ENCODE results near the gene GNPDA1. TPM values are rescaled to one million over a fixed set of nuclear protein-coding genes. Genes with fewer than 3 reads are reported as not detected.

The GNPDA1 gene
- total and polyA plus RNA-seq, 9 of the 15 experiments (the other 6 are each of a cell fraction or from before 2014, with no cell fraction given) = 14.1 to 145 (median 52.2) TPM

DNA sequence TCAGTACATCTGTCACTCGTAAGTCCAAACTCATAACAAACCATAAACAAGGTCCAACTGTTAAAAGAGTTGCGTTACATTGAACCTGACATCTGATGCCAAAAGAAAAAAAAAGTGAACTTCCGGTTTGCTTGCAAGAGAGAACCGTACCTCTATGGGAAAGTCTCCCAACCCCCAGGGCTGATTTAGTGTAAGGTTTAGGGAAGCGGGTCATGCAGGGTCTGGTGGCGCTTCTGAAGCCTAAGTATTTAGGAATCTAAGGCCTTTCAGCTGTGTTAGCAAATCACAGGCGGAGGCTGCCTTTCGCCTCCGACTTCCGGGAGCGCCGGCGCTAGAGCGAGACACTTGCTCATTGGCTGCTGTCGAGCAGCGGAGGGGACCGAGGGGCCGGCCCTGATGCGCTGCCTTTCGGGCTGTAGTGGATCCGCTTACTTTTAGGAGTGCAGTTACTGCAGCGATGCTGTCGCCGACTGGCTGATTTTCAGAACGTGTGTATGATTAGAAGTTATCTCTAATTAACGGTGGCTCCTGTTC, 12.0 kb upstream of the GNPDA1 start (continued):
- TF ChIP-seq, protein P1, sequence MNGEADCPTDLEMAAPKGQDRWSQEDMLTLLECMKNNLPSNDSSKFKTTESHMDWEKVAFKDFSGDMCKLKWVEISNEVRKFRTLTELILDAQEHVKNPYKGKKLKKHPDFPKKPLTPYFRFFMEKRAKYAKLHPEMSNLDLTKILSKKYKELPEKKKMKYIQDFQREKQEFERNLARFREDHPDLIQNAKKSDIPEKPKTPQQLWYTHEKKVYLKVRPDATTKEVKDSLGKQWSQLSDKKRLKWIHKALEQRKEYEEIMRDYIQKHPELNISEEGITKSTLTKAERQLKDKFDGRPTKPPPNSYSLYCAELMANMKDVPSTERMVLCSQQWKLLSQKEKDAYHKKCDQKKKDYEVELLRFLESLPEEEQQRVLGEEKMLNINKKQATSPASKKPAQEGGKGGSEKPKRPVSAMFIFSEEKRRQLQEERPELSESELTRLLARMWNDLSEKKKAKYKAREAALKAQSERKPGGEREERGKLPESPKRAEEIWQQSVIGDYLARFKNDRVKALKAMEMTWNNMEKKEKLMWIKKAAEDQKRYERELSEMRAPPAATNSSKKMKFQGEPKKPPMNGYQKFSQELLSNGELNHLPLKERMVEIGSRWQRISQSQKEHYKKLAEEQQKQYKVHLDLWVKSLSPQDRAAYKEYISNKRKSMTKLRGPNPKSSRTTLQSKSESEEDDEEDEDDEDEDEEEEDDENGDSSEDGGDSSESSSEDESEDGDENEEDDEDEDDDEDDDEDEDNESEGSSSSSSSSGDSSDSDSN (IDR thresholded peaks at IDR 0.05; ENCODE audit: borderline replicate concordance in 1 of 2, low read depth in 2 of 2, low read length in 2 of 2) = 0 out of 4 replicates have a peak, but pooled peaks of 1 of the 2 experiments have one; percentile 51
- TF ChIP-seq C11orf30 (IDR thresholded peaks at IDR 0.05; ENCODE audit: low read depth) = peak; percentile 84
- TF ChIP-seq, protein P2, sequence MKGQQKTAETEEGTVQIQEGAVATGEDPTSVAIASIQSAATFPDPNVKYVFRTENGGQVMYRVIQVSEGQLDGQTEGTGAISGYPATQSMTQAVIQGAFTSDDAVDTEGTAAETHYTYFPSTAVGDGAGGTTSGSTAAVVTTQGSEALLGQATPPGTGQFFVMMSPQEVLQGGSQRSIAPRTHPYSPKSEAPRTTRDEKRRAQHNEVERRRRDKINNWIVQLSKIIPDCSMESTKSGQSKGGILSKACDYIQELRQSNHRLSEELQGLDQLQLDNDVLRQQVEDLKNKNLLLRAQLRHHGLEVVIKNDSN (CRISPR knock-in tag; IDR thresholded peaks at IDR 0.05) = no peak
- TF ChIP-seq ZNF384 (IDR thresholded peaks at IDR 0.05; ENCODE audit: low read depth, low read length) = peak; percentile 97
- peak; percentile 89; the same call in 1 of the 2 replicates for TF ChIP-seq PHF21A (IDR thresholded peaks at IDR 0.05; ENCODE audit: borderline replicate concordance, low read depth)
- peak in 1 of 2 experiments; percentile 67; a peak in 3 of 4 replicates for TF ChIP-seq KDM1A (IDR thresholded peaks at IDR 0.05)
- peak; percentile 41; the same call in 1 of the 2 replicates for TF ChIP-seq KLF1 (tag; IDR thresholded peaks at IDR 0.05)
- no peak; the same call in 1 of the 2 replicates for TF ChIP-seq FOSL1 (tag; conservative IDR thresholded peaks at IDR 0.05)
- 0 out of 2 replicates have a peak, but pooled peaks have one; percentile 28 for TF ChIP-seq SMAD4 (CRISPR knock-in tag; conservative IDR thresholded peaks at IDR 0.05)
- no peak for TF ChIP-seq HSF4 (CRISPR knock-in tag; IDR thresholded peaks at IDR 0.05; ENCODE audit: borderline replicate concordance)
- peak; percentile 91 for TF ChIP-seq GABPB1 (CRISPR knock-in tag; IDR thresholded peaks at IDR 0.05)
- TF ChIP-seq ETV1 (tag; conservative IDR thresholded peaks at IDR 0.05; ENCODE audit: low read depth) = peak; percentile 88
- TF ChIP-seq, protein P3, sequence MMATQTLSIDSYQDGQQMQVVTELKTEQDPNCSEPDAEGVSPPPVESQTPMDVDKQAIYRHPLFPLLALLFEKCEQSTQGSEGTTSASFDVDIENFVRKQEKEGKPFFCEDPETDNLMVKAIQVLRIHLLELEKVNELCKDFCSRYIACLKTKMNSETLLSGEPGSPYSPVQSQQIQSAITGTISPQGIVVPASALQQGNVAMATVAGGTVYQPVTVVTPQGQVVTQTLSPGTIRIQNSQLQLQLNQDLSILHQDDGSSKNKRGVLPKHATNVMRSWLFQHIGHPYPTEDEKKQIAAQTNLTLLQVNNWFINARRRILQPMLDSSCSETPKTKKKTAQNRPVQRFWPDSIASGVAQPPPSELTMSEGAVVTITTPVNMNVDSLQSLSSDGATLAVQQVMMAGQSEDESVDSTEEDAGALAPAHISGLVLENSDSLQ (IDR thresholded peaks at IDR 0.05) = peak; percentile 82
- TF ChIP-seq ARNT (IDR thresholded peaks at IDR 0.05) = 0 out of 4 replicates have a peak, but pooled peaks of 1 of the 2 experiments have one; percentile 78
- no peak for TF ChIP-seq ZNF124 (CRISPR knock-in tag; IDR thresholded peaks at IDR 0.05)
- 0 out of 2 replicates have a peak, but pooled peaks have one; percentile 21 for TF ChIP-seq SMAD3 (CRISPR knock-in tag; conservative IDR thresholded peaks at IDR 0.05)
- 0 out of 2 replicates have a peak, but pooled peaks have one; percentile 42 for TF ChIP-seq MAFK (IDR thresholded peaks at IDR 0.05; ENCODE audit: low read length)
- TF ChIP-seq EP300 (IDR thresholded peaks at IDR 0.05; ENCODE audit: low read length) = 0 out of 2 replicates have a peak, but pooled peaks have one; percentile 17
- TF ChIP-seq, protein P4, sequence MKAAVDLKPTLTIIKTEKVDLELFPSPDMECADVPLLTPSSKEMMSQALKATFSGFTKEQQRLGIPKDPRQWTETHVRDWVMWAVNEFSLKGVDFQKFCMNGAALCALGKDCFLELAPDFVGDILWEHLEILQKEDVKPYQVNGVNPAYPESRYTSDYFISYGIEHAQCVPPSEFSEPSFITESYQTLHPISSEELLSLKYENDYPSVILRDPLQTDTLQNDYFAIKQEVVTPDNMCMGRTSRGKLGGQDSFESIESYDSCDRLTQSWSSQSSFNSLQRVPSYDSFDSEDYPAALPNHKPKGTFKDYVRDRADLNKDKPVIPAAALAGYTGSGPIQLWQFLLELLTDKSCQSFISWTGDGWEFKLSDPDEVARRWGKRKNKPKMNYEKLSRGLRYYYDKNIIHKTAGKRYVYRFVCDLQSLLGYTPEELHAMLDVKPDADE (conservative IDR thresholded peaks at IDR 0.05; ENCODE audit: control insufficient read depth, low read depth, low read length) = peak; percentile 70
- TF ChIP-seq HDAC1 (IDR thresholded peaks at IDR 0.05) = peak in 1 of 2 experiments; percentile 64; a peak in 1 of 4 replicates
- TF ChIP-seq, protein P5, sequence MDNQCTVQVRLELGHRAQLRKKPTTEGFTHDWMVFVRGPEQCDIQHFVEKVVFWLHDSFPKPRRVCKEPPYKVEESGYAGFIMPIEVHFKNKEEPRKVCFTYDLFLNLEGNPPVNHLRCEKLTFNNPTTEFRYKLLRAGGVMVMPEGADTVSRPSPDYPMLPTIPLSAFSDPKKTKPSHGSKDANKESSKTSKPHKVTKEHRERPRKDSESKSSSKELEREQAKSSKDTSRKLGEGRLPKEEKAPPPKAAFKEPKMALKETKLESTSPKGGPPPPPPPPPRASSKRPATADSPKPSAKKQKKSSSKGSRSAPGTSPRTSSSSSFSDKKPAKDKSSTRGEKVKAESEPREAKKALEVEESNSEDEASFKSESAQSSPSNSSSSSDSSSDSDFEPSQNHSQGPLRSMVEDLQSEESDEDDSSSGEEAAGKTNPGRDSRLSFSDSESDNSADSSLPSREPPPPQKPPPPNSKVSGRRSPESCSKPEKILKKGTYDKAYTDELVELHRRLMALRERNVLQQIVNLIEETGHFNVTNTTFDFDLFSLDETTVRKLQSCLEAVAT (IDR thresholded peaks at IDR 0.05) = no peak
- peak; percentile 43 for TF ChIP-seq TEAD4 (IDR thresholded peaks at IDR 0.05; ENCODE audit: low read length)
- no peak for TF ChIP-seq TEAD4 (CRISPR knock-in tag; IDR thresholded peaks at IDR 0.05; ENCODE audit: borderline replicate concordance)
